SU-DHL-6 (cell line): ENCODE results near the gene ZNF189.

Experiments
- H2AFZ ChIP-seq: fragments of 200-600 bp; sonication (generic); 2 replicates; pipeline ENCODE4 v1.6.1; 2014; ENCODE audit warnings: low read depth, mild to moderate bottlenecking, moderate library complexity, mixed read lengths, antibody characterized with exemption, low read length; ENCODE audit not compliant: severe bottlenecking
- H3F3A ChIP-seq: fragments of 200-600 bp; shearing (Covaris generic); 2 replicates; pipeline ENCODE4 v1.6.0; 2016; ENCODE audit warnings: antibody characterized with exemption, mild to moderate bottlenecking; ENCODE audit not compliant: insufficient read depth
- H3K27ac ChIP-seq: fragments of 200-600 bp; sonication (generic); 2 replicates; pipeline ENCODE4 v1.5.1; 2016; ENCODE audit warnings: low read depth, mild to moderate bottlenecking, low read length, moderate library complexity, mixed read lengths
- H3K27me3 ChIP-seq: fragments of 200-600 bp; sonication (generic), shearing (Covaris generic); 2 replicates; pipeline ENCODE4 v1.6.0; 2014; ENCODE audit warnings: mild to moderate bottlenecking, low read length
- H3K36me3 ChIP-seq: fragments of 200-600 bp; sonication (generic); 2 replicates; pipeline ENCODE4 v1.6.1; 2014; ENCODE audit warnings: mild to moderate bottlenecking, low read length, mixed read lengths
- H3K4me2 ChIP-seq: fragments of 300-600, 200-600 bp; shearing (Covaris generic), sonication (generic); 2 replicates; pipeline ENCODE4 v1.6.0; 2014; ENCODE audit warnings: low read length, low read depth, mild to moderate bottlenecking; ENCODE audit not compliant: poor library complexity, severe bottlenecking
- H3K4me3 ChIP-seq: fragments of 200-600 bp; sonication (generic); 2 replicates; pipeline ENCODE4 v1.5.1; 2014; ENCODE audit warnings: antibody characterized with exemption, low read length, mild to moderate bottlenecking, mixed read lengths; ENCODE audit not compliant: insufficient read depth, poor library complexity, severe bottlenecking
- H3K79me2 ChIP-seq: fragments of 200-600 bp; sonication (generic); 2 replicates; pipeline ENCODE4 v1.6.1; 2014; ENCODE audit warnings: mild to moderate bottlenecking, low read length, moderate library complexity; ENCODE audit not compliant: insufficient read depth
- H3K9ac ChIP-seq: fragments of 200-600 bp; sonication (generic); 2 replicates; pipeline ENCODE4 v1.7.0; 2014; ENCODE audit warnings: mild to moderate bottlenecking, low read length
- H3K9me2 ChIP-seq: fragments of 200-600 bp; sonication (generic); replicated peaks from 2 replicates; pipeline ENCODE4 v1.6.1; 2014; ENCODE audit warnings: low read length; ENCODE audit not compliant: insufficient read depth
- H3K9me3 ChIP-seq: fragments of 200-600 bp; sonication (generic); 2 replicates; pipeline ENCODE4 v1.6.1; 2014; ENCODE audit warnings: low read length, mixed read lengths; ENCODE audit not compliant: insufficient read depth
- H4K20me1 ChIP-seq: fragments of 200-600 bp; sonication (generic); 2 replicates; pipeline ENCODE4 v1.6.1; 2014; ENCODE audit warnings: low read depth, mild to moderate bottlenecking, antibody characterized with exemption, low read length, moderate library complexity, mixed read lengths
- EZH2phosphoT487 ChIP-seq: fragments of 200-600 bp; sonication (generic), shearing (Covaris generic); conservative IDR thresholded peaks from 2 replicates; pipeline ENCODE4 v1.6.1; 2018; ENCODE audit warnings: mild to moderate bottlenecking, antibody characterized with exemption, low read length, moderate library complexity, mixed read lengths
- TF ChIP-seq, protein P1 (sequence below): fragments of 200-600 bp; sonication (generic); IDR thresholded peaks from one replicate; pipeline ENCODE4 v1.5.1; 2017; ENCODE audit warnings: antibody characterized with exemption, mild to moderate bottlenecking, low read length, moderate library complexity; ENCODE audit not compliant: insufficient read depth, poor library complexity, severe bottlenecking

Gene ZNF189

DNA sequence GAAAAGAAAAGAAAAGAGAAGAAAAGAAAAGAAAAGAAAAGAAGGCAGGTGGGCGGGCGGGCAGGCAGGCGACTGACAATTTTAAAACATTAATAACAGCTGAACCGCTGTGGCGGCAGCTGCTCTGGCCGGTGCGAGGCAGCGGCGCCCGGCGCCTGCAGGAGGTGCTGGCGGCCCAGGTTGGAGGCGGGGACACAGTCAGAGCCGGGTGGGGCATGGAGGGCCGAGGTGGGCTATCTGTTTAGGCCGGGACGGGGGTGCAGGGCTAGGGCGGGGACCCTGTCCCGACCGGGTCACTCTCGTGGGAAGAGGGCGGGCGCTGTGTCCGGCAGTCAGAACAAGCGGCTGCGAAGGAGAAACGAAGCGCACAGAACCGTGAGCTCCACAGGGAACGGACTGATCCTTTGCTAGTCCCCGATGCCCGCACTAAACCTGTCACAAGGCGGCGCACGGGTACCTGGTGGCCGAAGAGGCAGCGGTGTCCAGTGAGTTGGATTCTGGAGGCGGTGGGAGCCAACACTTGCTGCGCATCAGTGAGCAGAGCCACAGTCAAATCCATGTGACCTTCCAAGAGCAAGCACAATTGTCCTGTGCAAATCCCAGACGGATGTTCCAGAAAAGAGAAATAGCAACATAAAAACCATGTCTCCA is 50.5 kb downstream of the ZNF189 start:
- Histone ChIP-seq H3K36me3 (no peaks in the 10 kb centered on the region), H3K4me3 (peak overlapping the region; percentile 54), H4K20me1 (no peaks in the 10 kb centered on the region), H3K4me2 (peak overlapping the region; percentile 72), H3F3A (peaks cover 15% of the 10 kb centered on the region; the same call in 1 of the 2 replicates), H3K9me3 (0 out of 2 replicates have a peak, but pooled peaks cover 8% of the 10 kb centered on the region), H2AFZ (peak overlapping the region; percentile 94), H3K27ac (no peak overlapping the region), H3K79me2 (no peaks in the 10 kb centered on the region), H3K9ac (peak overlapping the region; percentile 56), H3K9me2 (no peaks in the 10 kb centered on the region), H3K27me3 (no peaks in the 10 kb centered on the region)
- TF ChIP-seq, protein P1, sequence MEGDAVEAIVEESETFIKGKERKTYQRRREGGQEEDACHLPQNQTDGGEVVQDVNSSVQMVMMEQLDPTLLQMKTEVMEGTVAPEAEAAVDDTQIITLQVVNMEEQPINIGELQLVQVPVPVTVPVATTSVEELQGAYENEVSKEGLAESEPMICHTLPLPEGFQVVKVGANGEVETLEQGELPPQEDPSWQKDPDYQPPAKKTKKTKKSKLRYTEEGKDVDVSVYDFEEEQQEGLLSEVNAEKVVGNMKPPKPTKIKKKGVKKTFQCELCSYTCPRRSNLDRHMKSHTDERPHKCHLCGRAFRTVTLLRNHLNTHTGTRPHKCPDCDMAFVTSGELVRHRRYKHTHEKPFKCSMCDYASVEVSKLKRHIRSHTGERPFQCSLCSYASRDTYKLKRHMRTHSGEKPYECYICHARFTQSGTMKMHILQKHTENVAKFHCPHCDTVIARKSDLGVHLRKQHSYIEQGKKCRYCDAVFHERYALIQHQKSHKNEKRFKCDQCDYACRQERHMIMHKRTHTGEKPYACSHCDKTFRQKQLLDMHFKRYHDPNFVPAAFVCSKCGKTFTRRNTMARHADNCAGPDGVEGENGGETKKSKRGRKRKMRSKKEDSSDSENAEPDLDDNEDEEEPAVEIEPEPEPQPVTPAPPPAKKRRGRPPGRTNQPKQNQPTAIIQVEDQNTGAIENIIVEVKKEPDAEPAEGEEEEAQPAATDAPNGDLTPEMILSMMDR, result peak; percentile 80
- TF ChIP-seq EZH2phosphoT487, result no peak

DNA sequence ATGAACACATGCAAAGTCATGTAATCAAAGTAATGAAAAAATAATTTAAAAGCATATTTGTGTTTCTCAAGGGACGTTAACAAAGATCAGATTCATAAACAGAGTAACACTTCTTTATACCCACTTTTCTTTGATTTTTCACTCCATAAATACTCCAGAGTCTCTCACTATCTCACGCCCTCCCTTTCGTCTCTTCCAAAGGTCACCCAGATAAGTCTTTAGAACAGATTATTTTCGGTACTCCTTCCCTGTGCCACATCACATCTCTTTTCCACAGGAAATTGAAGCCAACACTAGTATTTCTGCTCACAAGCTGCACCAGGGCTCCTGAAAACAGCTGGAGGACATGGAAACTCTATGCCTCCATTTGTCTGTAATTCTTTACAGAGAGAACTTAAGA is 52.3 kb downstream of the ZNF189 start:
- H3K36me3 ChIP-seq, result no peaks in the 10 kb centered on the region
- no peaks in the 10 kb centered on the region for H3K27me3 ChIP-seq
- H3K79me2 ChIP-seq, result no peaks in the 10 kb centered on the region

DNA sequence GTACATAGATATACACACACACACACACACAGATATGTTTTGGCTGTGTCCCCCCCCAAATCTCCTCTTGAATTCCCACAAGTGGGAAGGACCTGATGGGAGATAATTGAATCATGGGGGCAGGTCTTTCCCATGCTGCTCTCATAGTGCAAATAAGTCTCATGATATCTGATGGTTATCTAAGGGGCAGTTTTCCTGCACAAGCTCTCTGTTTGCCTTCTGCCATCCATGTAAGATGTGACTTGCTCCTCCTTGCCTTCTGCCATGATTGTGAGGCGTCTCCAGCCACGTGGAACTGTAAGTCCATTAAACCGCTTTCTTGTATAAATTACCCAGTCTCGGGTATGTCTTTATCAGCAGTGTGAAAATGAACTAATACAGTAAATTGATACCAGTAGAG is 52.8 kb downstream of the ZNF189 start:
- H2AFZ ChIP-seq, result no peak overlapping the region
- no peaks in the 10 kb centered on the region for H3K27me3 ChIP-seq
- no peak overlapping the region for H3K4me3 ChIP-seq
- 0 out of 2 replicates have a peak, but pooled peaks cover 8% of the 10 kb centered on the region for H3K9me3 ChIP-seq
- H3F3A ChIP-seq, result peaks cover 15% of the 10 kb centered on the region; the same call in 1 of the 2 replicates
- no peaks in the 10 kb centered on the region for H3K36me3 ChIP-seq
- H3K27ac ChIP-seq, result no peak overlapping the region
- no peaks in the 10 kb centered on the region for H3K9me2 ChIP-seq
- no peaks in the 10 kb centered on the region for H3K79me2 ChIP-seq
- no peak overlapping the region for H3K9ac ChIP-seq
- no peak overlapping the region for H3K4me2 ChIP-seq
- no peaks in the 10 kb centered on the region for H4K20me1 ChIP-seq
- TF ChIP-seq EZH2phosphoT487, result no peak
- TF ChIP-seq, protein P1, result no peak

More for the DNA sequence above, 52.3 kb downstream of the ZNF189 start:
- H3K9ac ChIP-seq, result no peak overlapping the region
- H2AFZ ChIP-seq, result no peak overlapping the region
- no peaks in the 10 kb centered on the region for H4K20me1 ChIP-seq
- no peak overlapping the region for H3K4me3 ChIP-seq
- no peak overlapping the region for H3K4me2 ChIP-seq
- H3K9me2 ChIP-seq, result no peaks in the 10 kb centered on the region
- 0 out of 2 replicates have a peak, but pooled peaks cover 8% of the 10 kb centered on the region for H3K9me3 ChIP-seq
- no peak overlapping the region for H3K27ac ChIP-seq
- TF ChIP-seq, protein P1, result no peak
- TF ChIP-seq EZH2phosphoT487, result no peak
- H3F3A ChIP-seq, result peaks cover 15% of the 10 kb centered on the region; the same call in 1 of the 2 replicates
